ENCODE data around the gene NPHS1.

Gene NPHS1

DNA sequence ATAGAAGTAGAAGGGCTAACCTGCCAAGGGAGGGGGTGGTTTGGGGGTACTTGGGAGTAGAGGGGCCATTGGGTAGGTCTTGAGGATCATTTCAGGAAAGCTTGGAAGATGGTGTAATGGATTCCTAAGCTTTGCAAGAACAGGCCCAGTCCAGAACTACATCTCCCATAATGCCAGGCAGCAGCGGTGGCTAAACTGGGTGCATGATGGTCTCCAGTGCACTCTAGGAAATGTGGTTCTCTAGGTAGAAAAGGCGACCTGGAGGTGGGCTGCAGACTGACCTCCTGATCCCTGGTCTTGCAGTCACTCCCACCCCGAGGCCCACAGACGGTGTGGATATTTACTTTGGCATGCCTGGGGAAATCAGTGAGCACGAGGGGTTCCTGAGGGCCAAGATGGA, 19.9 kb upstream of the NPHS1 start:
- no peak overlapping the region for H3K4me3 ChIP-seq (ENCODE audit: low read depth, low read length)
- no peak overlapping the region for H3K27ac ChIP-seq (ENCODE audit: extremely low read depth, low read depth, low read length)
- H3K36me3 ChIP-seq (ENCODE audit: control insufficient read depth in 2 of 2, insufficient read depth in 1 of 2, low read length in 2 of 2): peaks cover 0 to 16% of the 10 kb centered on the region in 2 experiments; a peak in 2 of 3 replicates
- ChIA-PET POLR2A (no interaction called here), CTCF (interaction anchor here (0.6 to 1.5 kb wide), 3 partner anchors 9 to 381 kb away, joined by 3 to 11 read pairs (median 3); no protein-coding TSS in a partner anchor)
- no peaks in the 10 kb centered on the region for H3K9me3 ChIP-seq (ENCODE audit: control insufficient read depth, insufficient read depth, low read depth, low read length)
- H3K4me1 ChIP-seq (ENCODE audit: control insufficient read depth, insufficient read depth, low read length): peaks cover 16% of the 10 kb centered on the region
- TF ChIP-seq ZNF174 (tag by site-specific recombination; IDR thresholded peaks at IDR 0.05): no peak
- TF ChIP-seq, protein P1, sequence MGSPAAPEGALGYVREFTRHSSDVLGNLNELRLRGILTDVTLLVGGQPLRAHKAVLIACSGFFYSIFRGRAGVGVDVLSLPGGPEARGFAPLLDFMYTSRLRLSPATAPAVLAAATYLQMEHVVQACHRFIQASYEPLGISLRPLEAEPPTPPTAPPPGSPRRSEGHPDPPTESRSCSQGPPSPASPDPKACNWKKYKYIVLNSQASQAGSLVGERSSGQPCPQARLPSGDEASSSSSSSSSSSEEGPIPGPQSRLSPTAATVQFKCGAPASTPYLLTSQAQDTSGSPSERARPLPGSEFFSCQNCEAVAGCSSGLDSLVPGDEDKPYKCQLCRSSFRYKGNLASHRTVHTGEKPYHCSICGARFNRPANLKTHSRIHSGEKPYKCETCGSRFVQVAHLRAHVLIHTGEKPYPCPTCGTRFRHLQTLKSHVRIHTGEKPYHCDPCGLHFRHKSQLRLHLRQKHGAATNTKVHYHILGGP (tag by site-specific recombination; IDR thresholded peaks at IDR 0.05): peak; percentile 94
- peak; percentile 32; the same call in 1 of the 2 replicates for TF ChIP-seq ZNF335 (tag by site-specific recombination; conservative IDR thresholded peaks at IDR 0.05)
- TF ChIP-seq SCRT2 (tag by site-specific recombination; IDR thresholded peaks at IDR 0.05): no peak
- TF ChIP-seq ZNF2 (tag by site-specific recombination; IDR thresholded peaks at IDR 0.05): no peak
- no peak for TF ChIP-seq ZIC2 (tag by site-specific recombination; IDR thresholded peaks at IDR 0.05)
- TF ChIP-seq PATZ1 (tag by site-specific recombination; IDR thresholded peaks at IDR 0.05): 0 out of 2 replicates have a peak, but pooled peaks have one; percentile 32
- no peak for TF ChIP-seq ZNF138 (tag by site-specific recombination; IDR thresholded peaks at IDR 0.05; ENCODE audit: borderline replicate concordance)
- TF ChIP-seq ZNF169 (tag by site-specific recombination; IDR thresholded peaks at IDR 0.05): no peak
- peak; percentile 90 for TF ChIP-seq ZNF76 (tag by site-specific recombination; IDR thresholded peaks at IDR 0.05; ENCODE audit: borderline replicate concordance, low read depth)

GRCh38 chr19:35871611-35872010, 19.3 kb upstream of the NPHS1 start:
- ChIA-PET POLR2A (interaction anchor here (2.3 kb wide), 1 partner anchor 11 kb away, joined by 11 read pairs; no protein-coding TSS in a partner anchor), CTCF (no interaction called here)
- Histone ChIP-seq H3K4me1 (ENCODE audit: control insufficient read depth, insufficient read depth, low read length) (peaks cover 16% of the 10 kb centered on the region), H3K36me3 (ENCODE audit: control insufficient read depth in 2 of 2, insufficient read depth in 1 of 2, low read length in 2 of 2) (peaks cover 0 to 13% of the 10 kb centered on the region in 2 experiments; a peak in 2 of 3 replicates), H3K9me3 (ENCODE audit: control insufficient read depth, insufficient read depth, low read depth, low read length) (no peaks in the 10 kb centered on the region), H3K27ac (ENCODE audit: extremely low read depth, low read depth, low read length) (no peak overlapping the region), H3K4me3 (ENCODE audit: low read depth, low read length) (no peak overlapping the region)
- TF ChIP-seq, protein P2, sequence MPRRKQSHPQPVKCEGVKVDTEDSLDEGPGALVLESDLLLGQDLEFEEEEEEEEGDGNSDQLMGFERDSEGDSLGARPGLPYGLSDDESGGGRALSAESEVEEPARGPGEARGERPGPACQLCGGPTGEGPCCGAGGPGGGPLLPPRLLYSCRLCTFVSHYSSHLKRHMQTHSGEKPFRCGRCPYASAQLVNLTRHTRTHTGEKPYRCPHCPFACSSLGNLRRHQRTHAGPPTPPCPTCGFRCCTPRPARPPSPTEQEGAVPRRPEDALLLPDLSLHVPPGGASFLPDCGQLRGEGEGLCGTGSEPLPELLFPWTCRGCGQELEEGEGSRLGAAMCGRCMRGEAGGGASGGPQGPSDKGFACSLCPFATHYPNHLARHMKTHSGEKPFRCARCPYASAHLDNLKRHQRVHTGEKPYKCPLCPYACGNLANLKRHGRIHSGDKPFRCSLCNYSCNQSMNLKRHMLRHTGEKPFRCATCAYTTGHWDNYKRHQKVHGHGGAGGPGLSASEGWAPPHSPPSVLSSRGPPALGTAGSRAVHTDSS (tag by site-specific recombination; IDR thresholded peaks at IDR 0.05): no peak
- TF ChIP-seq ZNF510 (tag by site-specific recombination; IDR thresholded peaks at IDR 0.05; ENCODE audit: insufficient replicate concordance) (no peak), ZNF473 (tag by site-specific recombination; IDR thresholded peaks at IDR 0.05) (no peak), GLI4 (tag by site-specific recombination; IDR thresholded peaks at IDR 0.05) (no peak), HOXD13 (CRISPR knock-in tag; IDR thresholded peaks at IDR 0.05; ENCODE audit: borderline replicate concordance) (no peak), ZNF280C (tag by site-specific recombination; IDR thresholded peaks at IDR 0.05) (no peak), MEIS1 (CRISPR knock-in tag; IDR thresholded peaks at IDR 0.05; ENCODE audit: borderline replicate concordance) (no peak), FEZF1 (tag by site-specific recombination; IDR thresholded peaks at IDR 0.05) (no peak), ZNF311 (tag by site-specific recombination; IDR thresholded peaks at IDR 0.05; ENCODE audit: borderline replicate concordance) (no peak), PBX3 (CRISPR knock-in tag; IDR thresholded peaks at IDR 0.05) (no peak), HOXA7 (CRISPR knock-in tag; IDR thresholded peaks at IDR 0.05; ENCODE audit: borderline replicate concordance) (no peak)

Data from HEK293 (cell line).